G401.6 (cell line): ENCODE data around the gene EIF2AK3.
"Not testable (repeated sequence)": the region's sequence is repeated elsewhere in the genome, so short reads cannot be mapped to it uniquely, and the experiment has no call there.

ENCODE experiments used
- FAIRE-seq: peaks from 2 replicates; lab custom pipeline; 2012; peaks lifted over from hg19 to GRCh38; lab: Jason Lieb, UNC

The EIF2AK3 gene

GRCh38 chr2:88627055-88627855 is at the start of gene EIF2AK3:
Gene EIF2AK3 (minus strand): TSS chr2:88627464. CDS start chr2:88627274, 190 bp downstream.
- peak; percentile 98 for FAIRE-seq

DNA sequence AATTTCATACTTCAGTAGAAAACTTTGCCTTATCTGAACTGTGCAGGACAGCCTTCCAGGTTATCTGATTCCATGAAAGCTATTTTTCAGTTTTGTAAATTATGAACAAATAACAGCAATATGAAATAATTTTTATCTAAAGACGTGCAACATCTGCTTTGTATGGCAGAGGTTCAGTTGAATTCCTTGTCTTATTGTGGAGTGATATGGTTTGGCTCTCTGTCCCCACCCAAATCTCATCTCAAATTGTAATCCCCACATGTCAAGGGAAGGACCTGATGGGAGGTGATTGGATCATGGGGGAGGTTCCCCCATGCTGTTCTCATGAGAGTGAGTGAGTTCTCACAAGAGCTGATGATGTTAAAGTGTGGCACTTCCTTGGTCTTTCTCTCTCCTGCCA is 46.1 kb upstream of the EIF2AK3 start:
- FAIRE-seq: no peak

DNA sequence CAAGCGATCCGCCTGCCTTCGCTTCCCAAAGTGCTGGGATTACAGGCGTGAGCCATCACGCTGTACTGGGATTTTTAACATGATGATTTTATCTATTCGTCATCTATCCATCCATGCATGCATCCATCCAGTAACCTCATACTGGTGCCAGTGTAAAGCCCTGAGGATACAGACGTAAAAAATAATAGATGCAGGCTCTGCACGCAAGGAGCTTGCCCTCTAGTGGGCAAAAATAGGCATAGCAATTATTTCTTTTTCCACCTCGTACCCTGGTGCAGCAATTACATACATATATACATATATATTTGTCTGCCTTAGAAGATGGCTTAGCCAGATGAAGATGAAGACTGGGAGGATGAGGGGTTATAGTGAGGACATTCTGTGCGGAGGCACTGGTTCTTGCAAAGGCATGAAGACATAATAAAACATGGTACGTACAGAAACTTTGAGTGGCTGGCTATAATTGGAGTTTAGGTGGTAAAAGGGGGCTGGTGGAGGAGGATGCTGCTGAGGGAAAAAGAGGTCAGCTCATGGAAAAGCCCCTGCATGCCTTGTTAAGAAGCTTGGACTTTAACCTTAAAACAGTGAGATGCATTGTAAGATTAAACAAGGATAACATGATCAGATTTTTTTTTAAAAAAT is 44.6 kb upstream of the EIF2AK3 start:
- FAIRE-seq: peak; percentile 53

GRCh38 chr2:88669482-88670214 is 42.4 kb upstream of the EIF2AK3 start:
- peak; percentile 41 for FAIRE-seq

- FAIRE-seq: no peak
These were observed 41.6 kb upstream of the EIF2AK3 start for GRCh38 chr2:88668862-88669261.

GRCh38 chr2:88667219-88667618 is 40.0 kb upstream of the EIF2AK3 start:
- no peak for FAIRE-seq

DNA sequence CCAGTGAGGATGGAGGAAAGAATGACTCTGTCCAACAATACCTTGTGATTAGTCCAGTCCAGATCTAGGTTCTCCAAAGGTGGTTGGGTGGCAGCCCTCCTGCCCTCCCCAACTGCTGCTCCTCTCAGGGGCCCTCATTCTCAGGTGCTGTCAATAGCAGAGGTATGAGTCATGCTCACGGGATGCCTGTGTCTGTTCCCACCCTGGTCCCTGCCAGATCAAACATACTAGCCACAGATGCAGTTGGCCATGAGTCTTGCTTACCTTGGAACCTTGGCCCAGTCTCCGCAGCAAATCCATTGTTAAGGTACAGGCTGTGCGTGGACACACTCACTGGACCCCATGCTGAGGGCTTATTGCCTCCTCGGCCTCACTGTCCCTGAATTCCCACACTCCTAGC is 39.3 kb upstream of the EIF2AK3 start:
- no peak for FAIRE-seq

DNA sequence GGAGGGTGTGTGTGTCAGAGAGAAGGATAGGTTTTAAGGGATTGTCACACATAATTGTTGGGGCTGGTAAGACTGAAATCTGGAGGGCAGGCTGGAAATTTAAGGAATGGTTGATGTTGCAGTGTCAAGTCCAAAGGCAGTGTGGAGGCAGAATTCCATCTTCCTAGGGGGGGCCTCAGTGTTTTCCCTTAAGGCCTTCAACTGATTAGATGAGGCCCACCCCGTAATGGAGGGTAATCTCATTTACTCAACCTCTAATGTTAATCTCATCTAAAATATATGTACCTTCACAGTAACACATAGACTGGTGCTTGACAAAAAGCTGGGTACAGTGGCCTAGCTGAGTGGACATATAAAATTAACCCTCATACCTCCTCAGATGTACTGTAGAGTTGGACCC is 33.4 kb upstream of the EIF2AK3 start:
- no peak for FAIRE-seq

GRCh38 chr2:88659538-88659915 is 32.3 kb upstream of the EIF2AK3 start:
- no peak for FAIRE-seq

DNA sequence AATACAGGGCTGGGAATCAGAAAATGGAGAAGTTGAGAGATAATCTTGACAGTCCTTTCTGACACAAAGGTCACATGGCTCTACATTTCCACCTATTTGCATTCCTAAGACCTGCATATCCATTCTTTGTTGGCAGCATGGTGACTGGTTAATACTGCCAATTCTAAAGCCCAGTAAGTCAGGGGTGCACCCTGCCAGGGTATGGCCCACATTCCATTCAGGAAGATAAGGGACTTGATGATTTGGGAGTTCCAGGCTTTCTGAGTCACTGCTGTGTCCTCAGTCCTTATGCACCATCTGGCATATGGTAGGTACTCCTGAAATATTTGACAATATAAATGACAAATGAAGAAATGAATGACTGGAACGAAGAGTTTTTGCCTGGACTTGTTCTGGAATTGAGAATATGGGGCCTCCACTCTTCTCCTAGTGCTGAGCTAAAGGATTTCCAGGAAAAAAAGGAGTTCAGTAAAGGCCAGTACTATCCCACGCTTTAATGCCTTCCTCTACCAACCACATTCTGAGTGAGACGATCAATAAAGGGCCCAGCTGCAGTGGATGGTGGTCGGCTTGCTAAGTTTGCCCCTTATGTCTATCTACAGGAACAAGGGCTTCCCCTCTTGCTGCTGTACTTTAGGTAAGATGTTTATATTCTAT is 31.7 kb upstream of the EIF2AK3 start:
- FAIRE-seq: no peak

DNA sequence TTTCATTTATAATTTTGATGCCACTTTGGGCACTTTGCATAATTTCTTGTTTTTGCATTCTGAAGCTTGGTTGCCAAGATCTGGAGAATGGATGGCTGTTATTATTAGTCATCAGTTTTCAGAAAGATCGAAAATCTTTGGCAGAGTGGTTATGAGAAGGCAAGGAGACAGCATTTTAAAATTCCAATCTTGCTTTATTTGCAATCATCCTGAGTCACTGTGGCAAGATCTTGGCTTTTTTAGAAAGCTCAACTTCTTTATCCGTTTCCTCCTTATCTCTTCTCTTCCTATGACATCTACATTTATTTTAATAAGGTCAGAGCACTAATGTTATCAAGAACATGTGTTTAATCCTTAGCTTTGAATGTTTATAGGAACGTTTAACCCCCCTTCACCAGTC is 31.1 kb upstream of the EIF2AK3 start:
- no peak for FAIRE-seq

DNA sequence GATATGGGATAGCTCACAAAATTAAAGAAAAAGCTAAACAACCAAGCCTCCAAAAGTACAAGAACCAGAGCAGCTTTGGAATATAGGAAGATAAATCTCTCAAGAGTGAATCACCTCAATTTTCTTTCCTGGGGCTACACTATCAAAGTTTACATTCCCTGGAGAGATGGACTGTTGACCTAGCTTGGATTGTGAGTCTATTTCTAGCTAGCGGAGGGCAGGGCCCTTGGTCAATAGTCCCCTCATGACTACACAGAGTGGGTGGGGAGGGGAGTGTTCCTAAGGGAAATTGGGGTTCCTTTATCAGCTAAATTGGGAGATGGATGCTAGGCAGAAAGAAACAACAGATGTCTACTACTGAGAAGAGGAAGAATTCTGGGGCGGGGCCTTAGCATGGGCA is 29.9 kb upstream of the EIF2AK3 start:
- no peak for FAIRE-seq

- no peak for FAIRE-seq
These were observed 29.4 kb upstream of the EIF2AK3 start for GRCh38 chr2:88656690-88657089.

DNA sequence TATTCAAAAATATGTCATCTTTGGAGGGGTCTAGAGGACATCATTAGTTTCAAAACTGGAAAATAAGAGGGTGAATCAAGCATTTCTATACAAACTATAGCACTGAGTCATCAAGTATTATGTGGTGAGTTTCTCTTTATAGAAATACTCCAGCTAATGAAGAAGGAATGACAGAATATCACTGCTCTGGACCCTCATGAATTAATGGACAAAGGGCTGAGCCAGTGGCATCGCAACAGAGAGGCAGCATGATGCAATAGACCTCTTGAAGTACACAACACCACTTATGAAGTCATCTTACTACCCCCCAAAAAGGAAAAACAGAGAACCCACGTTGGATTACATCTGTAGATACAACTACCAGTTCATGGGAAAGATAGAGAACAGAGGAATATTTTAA is 27.4 kb upstream of the EIF2AK3 start:
- no peak for FAIRE-seq

GRCh38 chr2:88651646-88652045 is 24.4 kb upstream of the EIF2AK3 start:
- FAIRE-seq: no peak

DNA sequence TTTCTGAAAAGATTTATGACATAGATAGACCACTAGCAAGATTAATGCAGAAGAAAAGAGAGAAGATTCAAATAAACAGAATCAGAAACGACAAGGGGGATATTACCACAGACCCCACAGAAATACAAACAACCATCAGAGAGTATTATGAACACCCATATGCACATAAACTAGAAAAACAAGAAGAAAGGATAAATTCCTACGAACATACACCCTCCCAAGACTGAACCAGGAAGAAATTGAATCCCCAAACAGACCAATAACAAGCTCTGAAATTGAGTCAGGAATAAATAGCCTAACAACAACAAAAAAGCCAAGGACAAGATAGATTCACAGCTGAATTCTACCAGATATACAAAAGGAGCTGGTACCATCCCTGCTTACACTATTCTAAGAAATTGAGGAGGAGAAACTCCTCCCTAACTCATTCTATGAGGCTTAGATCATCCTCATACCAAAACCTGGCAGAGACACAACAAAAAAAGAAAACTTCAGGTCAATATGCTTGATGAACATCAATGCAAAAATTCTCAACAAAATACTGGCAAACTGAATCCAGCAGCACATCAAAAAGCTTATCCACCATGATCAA is 18.1 kb upstream of the EIF2AK3 start:
- not testable (repeated sequence) for FAIRE-seq

DNA sequence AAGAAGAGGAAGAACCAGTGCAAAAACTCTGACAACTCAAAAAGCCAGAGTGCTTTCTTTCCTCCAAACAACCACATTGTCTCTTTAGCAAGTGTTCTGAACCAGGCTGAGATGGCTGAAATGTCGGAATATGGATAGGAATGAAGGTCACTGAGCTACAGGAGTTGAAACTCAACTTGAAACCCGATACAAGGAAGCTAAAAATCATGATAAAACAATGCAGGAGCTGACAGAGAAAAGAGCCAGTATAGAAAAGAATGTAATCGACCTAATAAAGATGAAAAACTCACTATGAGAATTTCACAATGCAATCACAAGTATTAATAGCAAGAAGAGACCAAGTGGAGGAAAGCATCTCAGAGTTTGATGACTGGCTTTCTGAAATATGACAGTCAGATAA is 15.0 kb upstream of the EIF2AK3 start:
- no peak for FAIRE-seq

GRCh38 chr2:88641330-88641729 is 14.1 kb upstream of the EIF2AK3 start:
- FAIRE-seq: no peak

DNA sequence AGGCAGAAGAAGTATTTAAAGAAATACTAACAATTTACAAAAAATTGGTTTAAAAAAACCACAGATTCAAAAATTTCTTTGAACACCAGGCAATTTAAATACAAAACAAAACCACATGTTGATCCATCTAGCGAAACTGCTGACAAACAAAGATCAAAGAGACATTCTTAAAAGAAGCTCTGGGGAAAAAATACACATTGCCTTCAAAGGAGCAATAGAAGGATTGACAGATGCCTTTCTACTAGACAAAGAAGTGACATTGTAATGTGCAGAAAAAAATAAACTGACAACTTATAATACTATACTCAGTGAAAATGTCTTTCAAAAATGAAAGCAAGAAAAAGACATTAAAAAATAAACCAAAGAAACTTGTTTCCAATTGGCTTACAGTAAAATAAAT is 12.6 kb upstream of the EIF2AK3 start:
- no peak for FAIRE-seq

DNA sequence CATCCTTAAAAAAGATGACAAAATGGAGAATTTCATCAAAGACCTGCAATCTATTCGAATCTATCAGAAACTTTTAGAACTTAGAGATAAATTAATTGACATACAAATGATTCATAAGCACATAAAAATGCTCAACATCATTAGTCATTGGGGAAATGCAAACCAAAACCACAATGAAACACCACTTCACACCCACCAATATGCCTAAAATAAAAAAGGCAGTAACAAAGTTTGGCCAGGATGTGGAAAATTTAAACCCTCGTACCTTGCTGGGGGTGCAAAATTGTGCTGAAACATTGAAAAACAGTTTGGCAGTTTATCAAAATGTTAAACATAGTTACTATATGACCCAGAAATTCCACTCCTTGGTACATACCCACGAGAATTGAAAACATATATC is 11.5 kb upstream of the EIF2AK3 start:
- FAIRE-seq: no peak

DNA sequence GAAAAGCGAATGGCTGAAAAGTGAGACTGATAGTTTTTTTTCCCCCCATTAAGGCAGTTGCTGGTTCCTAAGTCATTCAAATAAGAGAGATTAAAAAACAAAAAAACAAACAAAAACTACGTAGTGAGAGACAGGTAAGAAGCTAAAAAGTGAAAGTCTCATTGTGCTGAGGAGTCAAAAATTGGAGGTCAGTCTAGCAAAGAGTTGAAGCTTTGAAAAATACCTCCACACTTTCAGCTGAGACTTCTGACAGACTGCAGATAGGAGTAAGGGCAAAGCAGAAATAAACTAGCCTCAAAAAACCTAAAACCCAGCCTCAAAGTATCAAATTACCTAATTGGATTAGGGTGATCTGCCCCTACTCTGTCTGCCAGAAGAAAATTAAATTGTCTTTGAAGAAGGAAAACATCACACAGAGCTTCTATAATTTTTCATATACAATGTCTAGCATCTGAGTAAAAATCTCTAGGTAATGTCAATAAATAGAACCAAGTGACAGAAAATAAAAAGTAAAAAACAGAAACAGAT is 10.9 kb upstream of the EIF2AK3 start:
- no peak for FAIRE-seq

DNA sequence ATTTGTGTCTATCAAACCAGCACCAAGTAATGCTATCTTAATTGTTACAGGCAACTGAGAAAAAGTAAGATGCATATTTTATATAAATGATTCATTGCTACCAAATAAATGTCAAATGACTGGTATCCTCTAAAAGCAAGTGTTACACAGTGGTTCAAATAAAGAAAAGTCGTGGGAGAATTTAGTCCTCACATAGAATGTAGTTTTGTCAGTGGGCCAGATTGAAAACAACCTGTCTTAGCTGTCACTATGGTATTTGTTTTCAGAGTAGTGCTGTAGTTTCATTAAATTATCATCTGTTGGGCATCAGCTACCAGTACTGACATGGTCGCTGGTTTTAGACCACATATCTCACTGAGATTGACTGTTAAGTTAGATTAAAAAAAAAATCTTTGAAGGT is 10.2 kb upstream of the EIF2AK3 start:
- FAIRE-seq: no peak
